HFFc6 (cell line): ENCODE data around the gene POTEF. TPM values are rescaled to one million over a fixed set of nuclear protein-coding genes. Genes with fewer than 3 reads are reported as not detected.
"Not testable (repeated sequence)": the region's sequence is repeated elsewhere in the genome, so short reads cannot be mapped to it uniquely, and the experiment has no call there.

ENCODE experiments used
- DNase-seq: peaks from one replicate; pipeline ENCODE4 v3.0.0-alpha.2; 2018
- H3K27ac Mint-ChIP-seq: 2 replicates; pipeline ENCODE4 v1.8.0; 2020; ENCODE audit warnings: mild to moderate bottlenecking, mixed read lengths
- H3K27me3 Mint-ChIP-seq: 2 replicates; pipeline ENCODE4 v1.8.0; 2021; ENCODE audit warnings: mild to moderate bottlenecking, moderate library complexity, mixed read lengths; ENCODE audit not compliant: insufficient read depth
- H3K36me3 Mint-ChIP-seq: 2 replicates; pipeline ENCODE4 v1.8.0; 2021; ENCODE audit warnings: low read depth, mixed read lengths
- H3K4me1 Mint-ChIP-seq: 2 replicates; pipeline ENCODE4 v1.8.0; 2020; ENCODE audit warnings: low read depth, mixed read lengths
- H3K4me3 Mint-ChIP-seq: 2 replicates; pipeline ENCODE4 v1.8.0; 2020; ENCODE audit warnings: mild to moderate bottlenecking, moderate library complexity, mixed read lengths
- H3K9me3 Mint-ChIP-seq: 2 replicates; pipeline ENCODE4 v1.8.0; 2020; ENCODE audit warnings: mild to moderate bottlenecking, mixed read lengths
- CTCF ChIP-seq: fragments of 200-600 bp; sonication (generic); IDR thresholded peaks from 2 replicates; pipeline ENCODE4 v1.5.0; 2021; ENCODE audit warnings: antibody characterized with exemption, mild to moderate bottlenecking
- total RNA-seq, 6 experiments: library from RNA; stranded (reverse); fragmentation: NEBNext Ultra II Directional; extraction: Animal tissue kit (Norgen Biotek cat#: 25700); gene quantifications; 2 replicates in 1 of 6; 3 replicates in 5 of 6; pipeline ENCODE4 v1.2.3, GENCODE V29; 2021

POTEF gene
- total RNA-seq, 6 experiments from 2014 or later: not detected

- no peaks in the 10 kb centered on the region for H3K27me3 Mint-ChIP-seq
- H3K27ac Mint-ChIP-seq: no peak overlapping the region
- no peaks in the 10 kb centered on the region for H3K4me1 Mint-ChIP-seq
- no peak for TF ChIP-seq CTCF
- H3K36me3 Mint-ChIP-seq: no peaks in the 10 kb centered on the region
- DNase-seq: no peak
- H3K4me3 Mint-ChIP-seq: no peak overlapping the region
- H3K9me3 Mint-ChIP-seq: no peaks in the 10 kb centered on the region
These were observed 26.0 kb upstream of the POTEF start for GRCh38 chr2:130154773-130155765.

- not testable (repeated sequence) for H3K4me1 Mint-ChIP-seq
These were observed 25.4 kb upstream of the POTEF start for GRCh38 chr2:130154423-130154770.

GRCh38 chr2:130153721-130154422, 24.9 kb upstream of the POTEF start:
- H3K27ac Mint-ChIP-seq: not testable (repeated sequence)

More at GRCh38 chr2:130154423-130154770, 25.4 kb upstream of the POTEF start:
- not testable (repeated sequence) for H3K27me3 Mint-ChIP-seq, H3K27ac Mint-ChIP-seq, H3K4me3 Mint-ChIP-seq, H3K36me3 Mint-ChIP-seq, DNase-seq, H3K9me3 Mint-ChIP-seq

GRCh38 chr2:130152816-130153595, 24.0 kb upstream of the POTEF start:
- H3K27me3 Mint-ChIP-seq: no peaks in the 10 kb centered on the region
- no peaks in the 10 kb centered on the region for H3K4me1 Mint-ChIP-seq
- no peaks in the 10 kb centered on the region for H3K9me3 Mint-ChIP-seq
- no peak overlapping the region for H3K4me3 Mint-ChIP-seq
- H3K27ac Mint-ChIP-seq: no peak overlapping the region
- TF ChIP-seq CTCF: no peak
- no peaks in the 10 kb centered on the region for H3K36me3 Mint-ChIP-seq
- DNase-seq: no peak

More at GRCh38 chr2:130153721-130154422, 24.9 kb upstream of the POTEF start:
- not testable (repeated sequence) for H3K4me1 Mint-ChIP-seq, H3K27me3 Mint-ChIP-seq, H3K9me3 Mint-ChIP-seq, H3K4me3 Mint-ChIP-seq, H3K36me3 Mint-ChIP-seq, DNase-seq

GRCh38 chr2:130152136-130152815, 23.3 kb upstream of the POTEF start:
- H3K4me1 Mint-ChIP-seq, H3K36me3 Mint-ChIP-seq, DNase-seq, H3K4me3 Mint-ChIP-seq, H3K27me3 Mint-ChIP-seq, H3K9me3 Mint-ChIP-seq, H3K27ac Mint-ChIP-seq: not testable (repeated sequence)

GRCh38 chr2:130151145-130151512, 22.1 kb upstream of the POTEF start:
- not testable (repeated sequence) for H3K36me3 Mint-ChIP-seq, H3K9me3 Mint-ChIP-seq, H3K27ac Mint-ChIP-seq, H3K4me1 Mint-ChIP-seq, DNase-seq, H3K4me3 Mint-ChIP-seq, H3K27me3 Mint-ChIP-seq
